Ishikawa (cell line): ENCODE results near the gene PHKA2.

Experiments used
- CEBPB ChIP-seq: IDR thresholded peaks from 2 replicates; pipeline ENCODE4 v1.6.1; 2012
- CREB1 ChIP-seq: IDR thresholded peaks from 2 replicates; pipeline ENCODE4 v1.6.1; 2012; ENCODE audit warnings: low read depth
- EGR1 ChIP-seq: IDR thresholded peaks from 2 replicates; pipeline ENCODE4 v1.6.1; 2012
- EP300 ChIP-seq: IDR thresholded peaks from 2 replicates; pipeline ENCODE4 v1.6.1; 2012; ENCODE audit warnings: borderline replicate concordance
- FOXM1 ChIP-seq: IDR thresholded peaks from 2 replicates; pipeline ENCODE4 v1.6.1; 2012; ENCODE audit warnings: low read depth, borderline replicate concordance
- NFIC ChIP-seq: IDR thresholded peaks from 2 replicates; pipeline ENCODE4 v1.6.1; 2012
- RAD21 ChIP-seq: IDR thresholded peaks from 2 replicates; pipeline ENCODE4 v1.6.1; 2012; ENCODE audit warnings: low read depth
- TAF1 ChIP-seq: IDR thresholded peaks from 2 replicates; pipeline ENCODE4 v1.6.1; 2012; ENCODE audit warnings: low read depth, mild to moderate bottlenecking
- TCF12 ChIP-seq: IDR thresholded peaks from 2 replicates; pipeline ENCODE4 v1.6.1; 2012; ENCODE audit warnings: low read depth
- TEAD4 ChIP-seq: IDR thresholded peaks from 2 replicates; pipeline ENCODE4 v1.6.1; 2012
- YY1 ChIP-seq: IDR thresholded peaks from 2 replicates; pipeline ENCODE4 v1.6.1; 2012; ENCODE audit warnings: low read depth
- ZBTB7A ChIP-seq: IDR thresholded peaks from 2 replicates; pipeline ENCODE4 v1.6.1; 2012; ENCODE audit warnings: low read depth
- TF ChIP-seq, protein P1 (sequence below): IDR thresholded peaks from 2 replicates; pipeline ENCODE4 v1.6.1; 2012; ENCODE audit warnings: low read depth, mild to moderate bottlenecking
- TF ChIP-seq, protein P2 (sequence below): IDR thresholded peaks from 2 replicates; pipeline ENCODE4 v1.6.1; 2012
- TF ChIP-seq, protein P3 (sequence below): IDR thresholded peaks from 2 replicates; pipeline ENCODE4 v1.6.1; 2012

The PHKA2 gene

DNA sequence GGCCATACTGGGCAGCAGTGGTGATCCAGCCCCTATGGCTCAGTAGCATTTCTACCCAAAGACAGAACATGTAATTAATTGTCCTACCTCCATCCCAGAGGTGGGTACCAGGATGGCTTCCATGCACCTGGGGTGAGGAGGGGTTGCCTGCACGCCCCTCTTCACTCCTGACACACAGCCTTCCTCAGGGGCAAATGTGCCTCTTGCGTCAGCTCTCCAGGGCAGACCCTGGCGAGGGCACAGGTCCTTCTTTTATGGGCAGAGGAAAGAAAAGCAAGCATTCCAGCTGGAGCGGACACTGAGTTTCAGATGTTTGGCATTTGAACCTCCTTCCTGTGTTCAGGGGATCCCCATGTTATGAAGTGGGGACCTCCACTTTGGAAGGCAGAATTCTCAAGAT is 95.6 kb downstream of the PHKA2 start:
- TF ChIP-seq EGR1 (no peak), FOXM1 (no peak), TEAD4 (no peak), YY1 (no peak), TCF12 (no peak), CREB1 (no peak)
- TF ChIP-seq, protein P1, sequence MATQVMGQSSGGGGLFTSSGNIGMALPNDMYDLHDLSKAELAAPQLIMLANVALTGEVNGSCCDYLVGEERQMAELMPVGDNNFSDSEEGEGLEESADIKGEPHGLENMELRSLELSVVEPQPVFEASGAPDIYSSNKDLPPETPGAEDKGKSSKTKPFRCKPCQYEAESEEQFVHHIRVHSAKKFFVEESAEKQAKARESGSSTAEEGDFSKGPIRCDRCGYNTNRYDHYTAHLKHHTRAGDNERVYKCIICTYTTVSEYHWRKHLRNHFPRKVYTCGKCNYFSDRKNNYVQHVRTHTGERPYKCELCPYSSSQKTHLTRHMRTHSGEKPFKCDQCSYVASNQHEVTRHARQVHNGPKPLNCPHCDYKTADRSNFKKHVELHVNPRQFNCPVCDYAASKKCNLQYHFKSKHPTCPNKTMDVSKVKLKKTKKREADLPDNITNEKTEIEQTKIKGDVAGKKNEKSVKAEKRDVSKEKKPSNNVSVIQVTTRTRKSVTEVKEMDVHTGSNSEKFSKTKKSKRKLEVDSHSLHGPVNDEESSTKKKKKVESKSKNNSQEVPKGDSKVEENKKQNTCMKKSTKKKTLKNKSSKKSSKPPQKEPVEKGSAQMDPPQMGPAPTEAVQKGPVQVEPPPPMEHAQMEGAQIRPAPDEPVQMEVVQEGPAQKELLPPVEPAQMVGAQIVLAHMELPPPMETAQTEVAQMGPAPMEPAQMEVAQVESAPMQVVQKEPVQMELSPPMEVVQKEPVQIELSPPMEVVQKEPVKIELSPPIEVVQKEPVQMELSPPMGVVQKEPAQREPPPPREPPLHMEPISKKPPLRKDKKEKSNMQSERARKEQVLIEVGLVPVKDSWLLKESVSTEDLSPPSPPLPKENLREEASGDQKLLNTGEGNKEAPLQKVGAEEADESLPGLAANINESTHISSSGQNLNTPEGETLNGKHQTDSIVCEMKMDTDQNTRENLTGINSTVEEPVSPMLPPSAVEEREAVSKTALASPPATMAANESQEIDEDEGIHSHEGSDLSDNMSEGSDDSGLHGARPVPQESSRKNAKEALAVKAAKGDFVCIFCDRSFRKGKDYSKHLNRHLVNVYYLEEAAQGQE: no peak

DNA sequence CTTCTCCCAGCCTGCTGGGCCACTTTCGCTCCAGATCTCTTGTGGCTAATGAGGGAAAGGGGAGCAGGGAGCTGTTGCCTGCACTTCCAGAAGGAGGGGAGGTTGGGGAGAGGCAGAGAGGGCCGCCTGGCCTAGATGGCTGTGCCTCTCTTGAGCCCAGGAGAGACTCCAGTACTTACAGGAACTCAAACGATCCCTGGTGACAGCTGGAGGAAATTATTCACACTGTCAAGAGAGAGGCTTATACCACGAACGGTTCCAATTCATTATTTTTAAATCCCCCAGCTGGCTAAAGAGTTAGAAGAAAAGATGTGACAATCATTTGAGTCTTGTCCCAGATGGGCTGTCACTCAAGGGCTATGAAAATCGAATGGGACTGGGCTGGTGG is 96.1 kb downstream of the PHKA2 start:
- TF ChIP-seq TCF12: no peak
- no peak for TF ChIP-seq CREB1
- TF ChIP-seq, protein P2, sequence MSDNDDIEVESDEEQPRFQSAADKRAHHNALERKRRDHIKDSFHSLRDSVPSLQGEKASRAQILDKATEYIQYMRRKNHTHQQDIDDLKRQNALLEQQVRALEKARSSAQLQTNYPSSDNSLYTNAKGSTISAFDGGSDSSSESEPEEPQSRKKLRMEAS: no peak

DNA sequence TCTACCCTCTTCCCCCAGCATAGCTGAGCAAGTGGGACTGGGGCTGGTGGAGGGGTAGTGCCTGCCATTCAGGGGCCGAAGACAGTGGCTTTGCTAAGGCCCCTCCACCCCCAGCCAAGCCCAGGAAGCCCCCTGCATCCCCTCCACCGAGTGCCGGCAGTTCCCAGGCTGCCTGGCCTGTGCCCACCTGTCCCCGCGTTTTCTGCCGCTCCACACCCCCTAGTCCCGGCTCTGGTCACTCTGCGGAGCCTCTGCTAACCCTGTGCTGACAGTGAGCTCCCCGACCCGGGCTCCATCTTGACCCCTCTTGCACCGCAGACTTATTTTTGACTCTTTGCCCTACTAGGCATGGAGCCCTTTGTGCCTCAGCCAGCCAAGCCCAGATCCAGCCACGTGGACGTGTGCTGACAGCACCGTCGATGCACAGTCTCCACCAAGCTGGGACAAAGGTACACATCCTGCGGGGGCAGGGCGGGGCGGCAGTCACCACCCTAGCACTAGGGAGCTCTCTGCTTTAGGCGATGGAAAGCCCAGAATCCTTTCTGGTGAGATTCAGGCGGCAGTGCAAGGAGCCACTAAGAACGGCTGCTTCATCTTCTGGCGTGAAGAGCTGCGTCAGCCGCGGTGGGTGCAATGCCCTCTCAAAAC is 96.6 kb downstream of the PHKA2 start:
- TF ChIP-seq, protein P1: no peak
- TF ChIP-seq, protein P3, sequence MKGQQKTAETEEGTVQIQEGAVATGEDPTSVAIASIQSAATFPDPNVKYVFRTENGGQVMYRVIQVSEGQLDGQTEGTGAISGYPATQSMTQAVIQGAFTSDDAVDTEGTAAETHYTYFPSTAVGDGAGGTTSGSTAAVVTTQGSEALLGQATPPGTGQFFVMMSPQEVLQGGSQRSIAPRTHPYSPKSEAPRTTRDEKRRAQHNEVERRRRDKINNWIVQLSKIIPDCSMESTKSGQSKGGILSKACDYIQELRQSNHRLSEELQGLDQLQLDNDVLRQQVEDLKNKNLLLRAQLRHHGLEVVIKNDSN: no peak
- no peak for TF ChIP-seq NFIC
- TF ChIP-seq TCF12: no peak
- TF ChIP-seq, protein P2: no peak
- TF ChIP-seq CREB1: no peak
- no peak for TF ChIP-seq EP300
- TF ChIP-seq TAF1: no peak
- no peak for TF ChIP-seq RAD21
- no peak for TF ChIP-seq YY1
- TF ChIP-seq EGR1: no peak
- TF ChIP-seq ZBTB7A: no peak

DNA sequence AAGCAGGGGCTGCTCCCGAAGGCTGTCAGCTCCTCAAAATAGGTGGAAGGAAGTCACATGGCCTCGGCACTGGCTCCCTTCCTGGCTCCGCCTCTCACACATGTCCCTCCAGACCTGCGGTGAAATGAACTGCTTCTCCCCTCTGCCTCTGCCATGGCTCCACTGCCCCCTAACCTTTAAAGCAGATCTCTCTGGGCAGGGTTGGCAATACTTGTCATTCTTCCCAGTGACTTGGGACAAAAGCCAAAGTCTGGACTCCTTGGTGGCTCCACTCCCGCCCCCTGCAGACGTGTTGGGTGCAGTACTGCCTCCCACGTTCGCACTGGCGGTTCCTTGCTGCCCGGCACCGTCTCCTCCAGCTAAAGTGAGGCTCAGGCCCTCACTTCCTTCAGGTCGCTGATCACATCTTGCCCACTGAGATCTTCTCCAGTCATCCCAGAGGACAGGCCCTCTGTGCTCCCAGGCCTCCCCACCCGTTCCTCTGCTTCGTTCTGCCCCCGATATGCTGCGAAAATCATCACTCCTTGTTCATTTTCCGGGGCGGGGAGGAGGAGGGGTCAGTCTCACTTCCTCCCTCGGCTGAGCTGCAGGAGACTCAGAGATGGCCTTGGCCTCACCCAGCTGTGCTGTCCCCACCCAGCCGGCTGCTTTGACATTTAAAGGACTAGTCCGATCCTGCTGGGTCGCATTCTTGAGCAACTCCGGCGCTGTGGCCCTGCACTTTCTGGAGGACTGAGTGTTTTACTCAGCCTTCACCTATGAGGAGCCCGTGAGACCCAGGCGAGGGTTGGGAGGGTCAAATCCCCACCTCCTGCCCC is 97.4 kb downstream of the PHKA2 start:
- TF ChIP-seq EP300 (no peak), ZBTB7A (no peak), TEAD4 (0 out of 2 replicates have a peak, but pooled peaks have one; percentile 13), NFIC (peak; percentile 54), TAF1 (no peak), TCF12 (no peak), CEBPB (no peak), EGR1 (no peak), FOXM1 (no peak), CREB1 (no peak), YY1 (no peak), RAD21 (peak; percentile 20)
- TF ChIP-seq, protein P1: no peak
- TF ChIP-seq, protein P3: peak; percentile 79
- TF ChIP-seq, protein P2: peak; percentile 39
